HG03139 (cell line): ENCODE results near the gene SLITRK1.

Experiments used
- ATAC-seq: cut with Tn5 transposase; IDR thresholded peaks from one replicate; pipeline ENCODE4 v1.9.1; 2021; ENCODE audit not compliant: unreplicated experiment

SLITRK1 gene

GRCh38 chr13:83867708-83868107, 14.6 kb downstream of the SLITRK1 start:
- ATAC-seq: no peak

DNA sequence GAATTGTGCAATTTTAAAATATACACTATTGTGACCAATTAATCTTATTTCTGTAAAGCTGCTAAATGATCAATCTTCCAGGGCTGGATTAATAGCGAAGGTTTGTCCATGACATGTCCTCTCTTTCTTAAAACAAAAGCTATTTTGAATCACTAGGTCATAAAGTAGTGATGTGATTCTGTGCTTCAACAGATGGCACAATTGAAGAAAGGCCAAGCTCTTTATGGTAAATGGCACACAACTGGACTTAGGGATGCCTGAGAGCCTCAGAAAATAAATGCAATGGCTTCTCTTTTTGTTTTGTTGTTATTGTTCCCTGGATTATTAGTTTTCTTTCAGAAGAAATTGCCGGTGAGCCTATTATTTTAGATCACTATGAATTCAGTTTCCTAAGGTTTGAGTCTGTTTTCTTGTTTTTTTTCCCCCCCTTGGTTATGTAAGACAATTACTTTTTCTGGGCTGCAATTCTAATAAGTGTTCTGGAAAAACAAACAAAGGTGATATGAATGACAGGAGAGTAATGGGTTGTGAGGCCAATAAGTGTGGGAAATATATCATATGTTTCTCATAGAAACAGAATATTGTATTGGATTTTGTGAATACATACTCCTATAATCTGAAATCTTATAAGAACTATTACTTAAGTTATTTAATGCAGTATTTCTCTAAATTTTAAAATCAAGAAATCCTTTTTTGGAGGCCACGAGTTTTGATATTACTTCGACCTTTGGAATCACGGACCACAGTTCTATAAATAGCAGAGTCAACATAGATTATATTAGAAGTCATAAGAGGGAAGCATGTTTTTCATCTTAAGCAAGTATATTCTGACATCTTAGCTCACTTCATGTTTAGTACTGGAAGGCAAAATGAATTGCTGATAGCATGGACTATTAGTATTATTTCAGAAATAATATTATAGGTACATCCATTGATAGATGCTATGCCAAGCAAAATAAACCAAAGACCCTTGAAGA, 16.8 kb downstream of the SLITRK1 start:
- no peak for ATAC-seq

DNA sequence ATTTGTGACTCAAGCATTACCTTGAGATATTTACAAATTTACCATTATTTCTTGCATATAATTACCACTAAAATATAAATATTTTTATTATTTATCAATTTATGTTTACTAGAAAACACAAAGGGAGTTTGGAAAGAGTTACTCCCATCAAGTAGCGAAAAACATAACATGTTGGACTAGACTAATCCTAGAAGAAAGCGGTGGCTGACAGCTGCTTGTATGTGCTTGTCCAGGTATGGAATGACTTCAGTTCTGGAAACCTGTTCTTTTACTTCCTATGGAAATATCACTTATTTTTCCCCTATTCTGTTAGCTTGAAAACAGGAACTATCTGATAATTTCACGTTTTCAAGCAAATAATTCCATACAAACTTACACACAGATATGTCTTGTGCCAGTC, 28.5 kb downstream of the SLITRK1 start:
- ATAC-seq: no peak

DNA sequence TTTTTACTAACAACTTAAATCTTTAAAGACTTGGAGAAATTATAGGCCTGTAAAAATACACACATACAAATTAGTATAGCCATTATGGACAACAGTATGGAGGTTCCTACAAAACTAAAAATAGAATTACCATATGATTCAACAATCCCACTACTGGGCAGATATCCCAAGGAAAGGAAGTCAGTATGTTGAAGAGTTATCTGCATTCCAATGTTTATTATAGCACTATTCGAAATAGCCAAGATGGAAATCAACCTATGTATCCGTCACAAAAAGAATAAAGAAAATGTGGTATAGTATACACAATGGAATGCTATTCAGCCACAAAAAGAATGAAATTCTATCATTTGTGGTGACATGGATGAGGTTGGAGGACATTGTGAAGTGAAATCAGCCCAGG, 37.2 kb downstream of the SLITRK1 start:
- no peak for ATAC-seq

- no peak for ATAC-seq
Observed at GRCh38 chr13:83839146-83839545, 43.1 kb downstream of the SLITRK1 start.

DNA sequence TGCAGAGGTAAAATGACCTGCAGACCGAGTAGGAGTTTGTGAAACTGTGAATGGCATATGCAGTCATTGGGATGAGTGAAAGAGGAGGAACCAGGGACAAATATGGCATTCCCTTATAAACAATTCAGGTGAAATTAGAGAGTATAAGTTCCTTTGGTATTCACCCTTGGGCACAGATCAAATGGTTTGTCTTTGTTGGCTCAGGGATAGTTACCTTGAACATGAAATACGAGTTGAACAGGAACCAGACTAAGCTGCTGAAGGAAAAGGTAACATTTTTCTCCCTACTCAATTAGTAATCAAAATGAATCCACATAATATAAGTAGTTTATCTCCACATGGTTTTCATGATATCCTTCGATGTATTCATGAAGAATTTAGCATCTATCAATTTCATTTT, 50.5 kb downstream of the SLITRK1 start:
- no peak for ATAC-seq

DNA sequence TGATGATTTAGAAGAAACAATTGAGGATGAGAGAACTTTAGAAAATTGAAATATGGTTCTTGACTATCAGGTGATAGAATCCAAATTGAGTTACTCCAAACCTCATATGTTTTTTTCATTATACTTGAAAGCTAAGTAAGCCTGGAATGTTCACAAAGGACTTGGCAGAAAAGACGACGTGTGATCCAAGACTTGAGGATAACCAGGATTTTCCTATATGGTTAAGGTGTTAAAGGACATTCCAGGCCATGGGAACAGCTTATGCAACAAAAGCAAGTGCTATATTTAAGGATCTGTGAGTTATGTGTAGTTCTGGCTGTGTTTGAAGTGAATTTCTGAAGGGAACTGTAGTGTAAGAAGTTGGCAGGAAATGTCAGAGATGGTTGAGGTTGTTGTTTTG, 52.5 kb downstream of the SLITRK1 start:
- no peak for ATAC-seq

DNA sequence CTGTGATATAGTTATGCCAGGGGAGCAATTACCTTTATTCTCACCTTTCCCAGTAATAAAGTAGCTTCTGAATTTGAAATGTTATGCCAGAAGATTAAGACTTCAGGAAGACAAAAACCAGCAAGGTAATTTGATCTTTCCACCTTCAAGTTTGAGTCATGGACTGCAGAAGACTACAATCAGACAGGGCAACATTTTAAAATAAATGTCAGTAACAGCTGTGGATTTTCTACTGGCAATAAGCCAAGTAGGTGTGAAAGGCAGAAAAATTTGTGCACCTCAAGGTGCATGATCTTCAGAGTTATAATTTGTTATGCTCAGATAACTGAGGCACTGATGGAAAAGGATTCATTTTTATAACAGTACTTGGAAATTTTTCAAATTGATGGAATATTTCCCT, 54.9 kb downstream of the SLITRK1 start:
- no peak for ATAC-seq
